Diencephalon (tissue), 1 donor: ENCODE results near the gene OR4A47. TPM values are rescaled to one million over a fixed set of nuclear protein-coding genes. Genes with fewer than 3 reads are reported as not detected.

Experiments
- total RNA-seq: library from RNA; depleted of rRNA; stranded (reverse); fragments of >200 nt; gene quantifications from one replicate; pipeline ENCODE4 v1.2.3, GENCODE V29; 2014

Gene OR4A47
- total RNA-seq, result not detected

GRCh38 chr11:48488493-48488892 is at the start of gene OR4A47:
TSS of gene OR4A47 (plus strand) at chr11:48488793. CDS start at chr11:48488793, 0 bp downstream.

Other genes starting within 250 kb of the OR4A47 start
- not detected for gene OR4X2, start 243.7 kb upstream of the OR4A47 start, total RNA-seq
- not detected for gene OR4X1, start 224.9 kb upstream of the OR4A47 start, total RNA-seq
- not detected for gene OR4S1, start 182.6 kb upstream of the OR4A47 start, total RNA-seq
- not detected for gene OR4C3, start 163.9 kb upstream of the OR4A47 start, total RNA-seq
- gene OR4C5, start 122.3 kb upstream of the OR4A47 start, total RNA-seq, result not detected